GM13976 (cell line): Measurements from ENCODE around the gene INSR.

ENCODE experiments used
- DNase-seq: peaks from one replicate; pipeline ENCODE4 v3.0.0; 2012; ENCODE audit warnings: low spot score
- CTCF ChIP-seq: IDR thresholded peaks from 2 replicates; pipeline ENCODE4 v1.5.1; 2012; ENCODE audit warnings: borderline replicate concordance, mild to moderate bottlenecking; ENCODE audit not compliant: insufficient read depth; ENCODE audit errors: extremely low read depth, missing control alignments, control extremely low read depth
- in situ Hi-C: fragments of 300-500 bp; cut with MboI; formaldehyde crosslinking; loops from one replicate; pipeline ENCODE4 v1.12.0; 2022; ENCODE audit warnings: low sequenced_read_pairs, mixed read lengths, inconsistent platforms; ENCODE audit not compliant: unreplicated experiment

INSR gene

GRCh38 chr19:7226739-7227138, 67.5 kb downstream of the INSR start:
- TF ChIP-seq CTCF = no peak
- in situ Hi-C loops = no loop called here
- no peak for DNase-seq

- DNase-seq = no peak
- in situ Hi-C loops = no loop called here
- no peak for TF ChIP-seq CTCF
These were observed 68.5 kb downstream of the INSR start for GRCh38 chr19:7225741-7226140.

- DNase-seq = no peak
- TF ChIP-seq CTCF = no peak
- in situ Hi-C loops = no loop called here
These were observed 69.2 kb downstream of the INSR start for GRCh38 chr19:7224995-7225394.

GRCh38 chr19:7224209-7224686, 70.0 kb downstream of the INSR start:
- in situ Hi-C loops = no loop called here
- no peak for TF ChIP-seq CTCF
- no peak for DNase-seq

- in situ Hi-C loops = no loop called here
- no peak for DNase-seq
- no peak for TF ChIP-seq CTCF
These were observed 70.8 kb downstream of the INSR start for GRCh38 chr19:7223429-7223828.

GRCh38 chr19:7219056-7219455, 75.2 kb downstream of the INSR start:
- in situ Hi-C loops = no loop called here
- no peak for DNase-seq
- TF ChIP-seq CTCF = no peak

GRCh38 chr19:7217861-7218260, 76.4 kb downstream of the INSR start:
- no peak for TF ChIP-seq CTCF
- in situ Hi-C loops = no loop called here
- DNase-seq = no peak
